HFFc6 (cell line): ENCODE measurements around the gene SLC35A3. TPM values are rescaled to one million over a fixed set of nuclear protein-coding genes. Genes with fewer than 3 reads are reported as not detected.

Experiments
- DNase-seq: peaks from one replicate; pipeline ENCODE4 v3.0.0-alpha.2; 2018
- H3K27ac Mint-ChIP-seq: 2 replicates; pipeline ENCODE4 v1.8.0; 2020; ENCODE audit warnings: mild to moderate bottlenecking, mixed read lengths
- H3K27me3 Mint-ChIP-seq: 2 replicates; pipeline ENCODE4 v1.8.0; 2021; ENCODE audit warnings: mild to moderate bottlenecking, moderate library complexity, mixed read lengths; ENCODE audit not compliant: insufficient read depth
- H3K36me3 Mint-ChIP-seq: 2 replicates; pipeline ENCODE4 v1.8.0; 2021; ENCODE audit warnings: low read depth, mixed read lengths
- H3K4me1 Mint-ChIP-seq: 2 replicates; pipeline ENCODE4 v1.8.0; 2020; ENCODE audit warnings: low read depth, mixed read lengths
- H3K4me3 Mint-ChIP-seq: 2 replicates; pipeline ENCODE4 v1.8.0; 2020; ENCODE audit warnings: mild to moderate bottlenecking, moderate library complexity, mixed read lengths
- H3K9me3 Mint-ChIP-seq: 2 replicates; pipeline ENCODE4 v1.8.0; 2020; ENCODE audit warnings: mild to moderate bottlenecking, mixed read lengths
- CTCF ChIP-seq: fragments of 200-600 bp; sonication (generic); IDR thresholded peaks from 2 replicates; pipeline ENCODE4 v1.5.0; 2021; ENCODE audit warnings: antibody characterized with exemption, mild to moderate bottlenecking
- total RNA-seq, 6 experiments: library from RNA; stranded (reverse); fragmentation: NEBNext Ultra II Directional; extraction: Animal tissue kit (Norgen Biotek cat#: 25700); gene quantifications; 2 replicates in 1 of 6; 3 replicates in 5 of 6; pipeline ENCODE4 v1.2.3, GENCODE V29; 2021

Gene SLC35A3
- total RNA-seq, 6 experiments from 2014 or later = 16.4 to 30.8 (median 25.2) TPM

- peak overlapping the region; percentile 1; the same call in 1 of the 2 replicates for H3K27ac Mint-ChIP-seq
- H3K36me3 Mint-ChIP-seq = peaks cover 29% of the 10 kb centered on the region
- H3K27me3 Mint-ChIP-seq = peaks cover 3% of the 10 kb centered on the region; the same call in 1 of the 2 replicates
- DNase-seq = no peak
- no peaks in the 10 kb centered on the region for H3K9me3 Mint-ChIP-seq
- no peak overlapping the region for H3K4me3 Mint-ChIP-seq
- TF ChIP-seq CTCF = no peak
- peaks cover 5% of the 10 kb centered on the region; the same call in 1 of the 2 replicates for H3K4me1 Mint-ChIP-seq
Observed at GRCh38 chr1:100070201-100070939, 100.6 kb downstream of the SLC35A3 start.

DNA sequence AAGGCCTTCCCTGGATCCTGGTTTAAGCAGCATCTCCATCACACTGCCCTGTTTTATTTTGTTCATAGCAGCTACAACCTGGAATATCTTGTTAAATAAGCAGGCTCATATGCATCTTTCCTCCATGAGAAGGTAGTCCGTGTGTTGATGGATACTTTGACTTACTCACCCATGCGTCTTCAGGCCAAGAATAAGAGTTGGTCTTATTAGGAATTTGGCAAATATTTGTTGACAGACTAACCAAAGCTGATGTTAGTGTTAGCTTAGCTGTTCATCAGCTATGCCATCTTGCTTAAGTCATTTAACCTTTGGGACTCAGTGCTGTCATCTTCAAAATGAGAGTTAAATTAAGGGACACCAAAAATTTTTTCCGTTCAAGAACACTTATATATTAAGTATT is 103.7 kb downstream of the SLC35A3 start:
- peaks cover 39% of the 10 kb centered on the region for H3K36me3 Mint-ChIP-seq
- no peak overlapping the region for H3K4me3 Mint-ChIP-seq

GRCh38 chr1:100074604-100075395 is 105.0 kb downstream of the SLC35A3 start:
- H3K27me3 Mint-ChIP-seq = peaks cover 1% of the 10 kb centered on the region; the same call in 1 of the 2 replicates
- no peak for DNase-seq
- no peaks in the 10 kb centered on the region for H3K9me3 Mint-ChIP-seq
- no peak for TF ChIP-seq CTCF
- no peak overlapping the region for H3K4me3 Mint-ChIP-seq
- H3K4me1 Mint-ChIP-seq = peaks cover 5% of the 10 kb centered on the region
- H3K27ac Mint-ChIP-seq = peak overlapping the region; percentile 37; the same call in 1 of the 2 replicates
- H3K36me3 Mint-ChIP-seq = peaks cover 45% of the 10 kb centered on the region

More for the DNA sequence above, 103.7 kb downstream of the SLC35A3 start:
- TF ChIP-seq CTCF = no peak
- Mint-ChIP-seq H3K9me3 (no peaks in the 10 kb centered on the region), H3K4me1 (peaks cover 5% of the 10 kb centered on the region), H3K27me3 (peaks cover 1% of the 10 kb centered on the region; the same call in 1 of the 2 replicates), H3K27ac (no peak overlapping the region)
- DNase-seq = no peak

DNA sequence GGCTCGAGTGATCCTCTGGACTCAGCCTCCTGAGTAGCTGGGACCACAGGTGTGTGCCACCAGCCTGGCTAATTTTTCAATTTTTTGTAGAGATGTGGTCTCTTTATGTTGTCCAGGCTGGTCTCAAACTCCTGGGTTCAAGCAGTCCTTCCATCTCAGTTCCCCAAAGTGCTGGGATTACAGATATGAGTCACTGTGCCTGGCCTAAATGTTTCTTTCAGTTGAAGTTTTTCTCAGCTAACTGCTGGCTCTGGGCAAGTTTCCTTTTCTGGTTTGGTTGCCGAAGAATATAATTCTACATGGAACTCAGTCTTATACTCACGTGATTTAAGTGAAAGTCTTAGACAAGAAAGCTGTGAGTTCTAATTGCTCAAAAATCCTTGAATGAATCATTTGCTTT is 106.0 kb downstream of the SLC35A3 start:
- Mint-ChIP-seq H3K36me3 (peaks cover 40% of the 10 kb centered on the region), H3K9me3 (no peaks in the 10 kb centered on the region)
- DNase-seq = no peak

More for the DNA sequence above, 106.0 kb downstream of the SLC35A3 start:
- H3K27ac Mint-ChIP-seq = peak overlapping the region; percentile 25; the same call in 1 of the 2 replicates
- no peak for TF ChIP-seq CTCF
- H3K27me3 Mint-ChIP-seq = peaks cover 1% of the 10 kb centered on the region; the same call in 1 of the 2 replicates
- peaks cover 5% of the 10 kb centered on the region for H3K4me1 Mint-ChIP-seq
- H3K4me3 Mint-ChIP-seq = no peak overlapping the region
